Brain microvascular endothelial cell (primary cell): ENCODE measurements around the gene C15orf40.
"Not testable (repeated sequence)": the region's sequence is repeated elsewhere in the genome, so short reads cannot be mapped to it uniquely, and the experiment has no call there.

Experiments
- DNase-seq: peaks from one replicate; pipeline ENCODE4 v3.0.0-alpha.2; 2020
- H3K27ac ChIP-seq: fragments of 250-450 bp; sonication (Bioruptor Pico); 2 replicates; pipeline ENCODE4 v1.5.1; 2020; ENCODE audit warnings: mild to moderate bottlenecking, moderate library complexity
- H3K27me3 ChIP-seq: fragments of 250-450 bp; sonication (Bioruptor Pico); replicated peaks from 2 replicates; pipeline ENCODE4 v1.5.1; 2020; ENCODE audit warnings: mild to moderate bottlenecking
- H3K36me3 ChIP-seq: fragments of 250-450 bp; sonication (Bioruptor Pico); replicated peaks from 2 replicates; pipeline ENCODE4 v1.5.1; 2020; ENCODE audit warnings: mild to moderate bottlenecking
- H3K4me3 ChIP-seq: 2 replicates; pipeline ENCODE4 v1.5.1; 2011; ENCODE audit warnings: low read depth, mild to moderate bottlenecking, control low read depth, low read length, moderate library complexity
- CTCF ChIP-seq: IDR thresholded peaks from 2 replicates; pipeline ENCODE4 v1.5.1; 2011; ENCODE audit warnings: low read depth, mild to moderate bottlenecking, moderate library complexity, low read length, control low read depth, inconsistent platforms; ENCODE audit errors: missing control alignments
- in situ Hi-C: cut with HindIII; loops from 2 replicates; pipeline ENCODE4 v1.10.0; 2017; ENCODE audit warnings: low sequenced_read_pairs, low pct_ligation_motif_present

The C15orf40 gene

GRCh38 chr15:82944056-82944455 lies 67.4 kb downstream of the C15orf40 start:
- H3K4me3 ChIP-seq = no peak overlapping the region
- no peak overlapping the region for H3K27ac ChIP-seq
- no peak for DNase-seq
- H3K36me3 ChIP-seq = no peaks in the 10 kb centered on the region
- in situ Hi-C loops = no loop called here
- TF ChIP-seq CTCF = no peak
- H3K27me3 ChIP-seq = no peaks in the 10 kb centered on the region

GRCh38 chr15:82943176-82943575 lies 68.3 kb downstream of the C15orf40 start:
- H3K27ac ChIP-seq = no peak overlapping the region
- H3K27me3 ChIP-seq = no peaks in the 10 kb centered on the region
- in situ Hi-C loops = no loop called here
- no peak for TF ChIP-seq CTCF
- H3K36me3 ChIP-seq = no peaks in the 10 kb centered on the region
- DNase-seq = no peak
- H3K4me3 ChIP-seq = no peak overlapping the region

- TF ChIP-seq CTCF = no peak
- no peak overlapping the region for H3K4me3 ChIP-seq
- H3K27ac ChIP-seq = no peak overlapping the region
- in situ Hi-C loops = no loop called here
- no peaks in the 10 kb centered on the region for H3K27me3 ChIP-seq
- no peak for DNase-seq
- H3K36me3 ChIP-seq = no peaks in the 10 kb centered on the region
These were observed 68.7 kb downstream of the C15orf40 start for GRCh38 chr15:82942691-82943090.

- DNase-seq, H3K4me3 ChIP-seq, H3K27me3 ChIP-seq, H3K36me3 ChIP-seq, in situ Hi-C loops, H3K27ac ChIP-seq: not testable (repeated sequence)
These were observed 71.8 kb downstream of the C15orf40 start for GRCh38 chr15:82939678-82940077.
